ENCODE measurements around the gene ZAR1L.
A peak's percentile ranks its signal among the peaks of the same experiment; 100 is the strongest.

Gene ZAR1L

DNA sequence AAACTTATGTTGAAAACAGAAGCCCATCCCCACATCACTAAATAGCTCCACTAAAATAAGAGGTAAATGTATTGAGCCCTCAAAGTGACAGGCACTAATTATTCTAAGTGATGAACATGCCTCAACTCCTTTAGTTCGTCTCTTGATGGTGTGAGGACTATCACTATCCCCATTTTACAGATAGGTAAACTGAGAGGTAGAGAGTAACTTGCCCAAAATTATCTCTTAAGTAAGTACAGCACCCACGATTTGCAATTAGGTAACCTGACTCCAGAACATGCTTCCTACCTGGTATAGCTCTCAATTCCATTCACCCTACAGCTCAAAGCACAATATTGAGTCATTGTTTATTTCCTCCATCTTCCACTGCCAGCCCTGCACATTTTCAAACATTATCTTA, 12.7 kb downstream of the ZAR1L start:
- no peak for DNase-seq (ENCODE audit: low spot score)

DNA sequence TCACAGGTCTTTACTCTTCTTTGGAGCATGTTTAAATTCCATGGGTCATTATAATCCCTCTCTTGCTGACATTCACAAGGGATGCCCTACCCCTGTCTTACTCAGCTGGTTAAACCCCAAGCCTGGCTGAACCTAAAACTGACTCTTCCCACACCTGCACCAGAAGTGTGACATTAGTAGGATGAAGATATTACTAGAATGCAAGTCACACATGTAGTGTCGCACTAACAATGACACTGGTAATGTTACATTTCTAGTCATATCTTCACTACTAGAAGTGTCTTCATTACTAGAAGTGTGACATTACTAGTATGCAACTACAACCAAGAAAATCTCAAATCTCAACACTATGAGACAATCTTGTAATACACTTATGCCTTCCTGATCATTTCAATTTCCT, 14.2 kb downstream of the ZAR1L start:
- no peak for DNase-seq (ENCODE audit: low spot score)

DNA sequence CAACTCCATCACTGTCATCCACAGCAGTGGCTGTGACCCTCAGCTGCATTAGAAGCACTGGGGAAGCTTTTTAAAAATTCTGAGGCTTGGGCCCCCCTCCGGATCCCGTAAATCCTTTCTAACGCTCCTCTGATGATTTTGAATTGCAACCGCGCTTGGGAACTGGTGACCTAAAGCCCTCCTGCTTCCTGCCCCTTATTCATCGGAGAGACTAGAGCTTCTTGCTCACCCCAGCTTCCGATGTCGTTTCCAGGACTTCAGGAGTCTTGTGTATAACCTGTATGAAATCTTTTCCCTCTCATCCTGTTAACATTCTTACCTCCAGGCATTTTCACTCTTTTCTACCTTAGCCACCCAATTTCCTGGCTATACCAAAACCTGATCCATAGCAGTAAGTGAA, 14.8 kb downstream of the ZAR1L start:
- DNase-seq (ENCODE audit: low spot score) = no peak

DNA sequence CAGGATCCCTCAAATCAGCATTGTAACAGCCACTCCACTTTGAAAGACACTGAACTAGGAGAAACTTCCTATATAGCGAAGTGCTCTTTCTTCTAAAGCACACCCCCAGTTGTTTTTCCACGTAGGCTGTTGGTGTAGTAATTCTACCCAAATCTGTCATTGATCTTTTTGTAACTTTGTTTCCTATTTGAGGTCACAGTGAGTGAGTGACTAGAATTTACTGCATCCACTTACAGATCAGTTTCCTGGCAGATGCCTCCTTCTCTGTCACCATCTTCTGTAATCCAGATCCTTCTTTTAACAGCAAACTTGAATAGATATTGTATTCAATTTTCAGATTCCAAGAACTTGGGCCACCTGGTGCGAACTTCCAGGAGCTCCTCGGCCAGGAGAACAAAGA, 15.3 kb downstream of the ZAR1L start:
- no peak for DNase-seq (ENCODE audit: low spot score)

DNA sequence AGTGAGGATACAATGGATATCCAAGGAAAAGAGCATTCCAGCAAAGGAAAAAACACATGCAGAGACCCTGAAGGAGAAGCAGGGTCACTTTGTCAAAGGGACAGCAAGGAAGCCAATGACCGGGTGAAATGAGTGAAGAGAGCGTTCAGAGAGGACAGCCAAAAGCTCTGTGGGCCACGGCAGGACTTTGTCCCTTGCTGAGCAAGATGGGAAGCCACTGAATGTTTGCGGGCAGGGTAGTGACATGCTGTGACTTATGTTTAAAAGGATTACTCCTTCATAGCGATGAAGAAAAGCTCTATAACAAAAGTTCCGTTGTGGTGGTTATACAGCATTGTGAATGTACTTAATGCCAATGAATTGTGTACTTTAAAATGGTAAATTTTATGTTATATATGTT, 16.5 kb downstream of the ZAR1L start:
- DNase-seq (ENCODE audit: low spot score) = no peak

DNA sequence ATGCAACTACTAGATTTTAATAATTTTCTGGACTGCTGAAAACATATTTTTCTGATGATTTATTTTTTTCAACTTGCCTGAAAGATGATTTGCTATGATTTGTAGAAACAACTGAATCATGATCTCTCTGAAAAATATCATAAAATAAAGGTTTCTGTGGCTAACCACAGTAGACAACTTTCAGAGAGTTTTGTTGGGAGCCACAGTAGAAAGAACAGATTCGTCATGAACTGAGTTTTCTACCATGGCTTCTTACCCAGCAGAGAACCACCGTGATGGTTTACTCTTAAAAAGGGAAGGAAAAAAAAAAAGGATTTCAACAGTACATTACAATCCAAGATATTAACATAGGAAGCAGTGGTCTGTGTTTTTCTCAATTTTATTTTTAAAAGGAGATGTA, 18.0 kb downstream of the ZAR1L start:
- no peak for DNase-seq (ENCODE audit: low spot score)

DNA sequence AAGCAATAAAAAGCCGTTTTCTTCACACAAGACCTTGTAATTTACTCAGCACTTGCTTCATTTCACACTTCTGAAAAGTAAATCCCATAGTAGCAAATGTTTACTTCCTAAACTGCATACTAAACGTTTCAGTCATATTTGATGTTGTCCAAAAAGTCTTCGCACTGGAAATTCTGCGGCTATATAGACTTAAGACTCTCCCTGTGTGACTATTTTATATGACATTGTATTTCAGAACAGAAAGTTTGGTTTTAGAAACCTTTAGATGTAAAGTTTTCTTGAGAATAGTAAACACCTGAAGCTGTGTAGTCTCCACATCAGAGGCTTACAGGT, 29.6 kb downstream of the ZAR1L start:
- DNase-seq (ENCODE audit: low spot score) = no peak

DNA sequence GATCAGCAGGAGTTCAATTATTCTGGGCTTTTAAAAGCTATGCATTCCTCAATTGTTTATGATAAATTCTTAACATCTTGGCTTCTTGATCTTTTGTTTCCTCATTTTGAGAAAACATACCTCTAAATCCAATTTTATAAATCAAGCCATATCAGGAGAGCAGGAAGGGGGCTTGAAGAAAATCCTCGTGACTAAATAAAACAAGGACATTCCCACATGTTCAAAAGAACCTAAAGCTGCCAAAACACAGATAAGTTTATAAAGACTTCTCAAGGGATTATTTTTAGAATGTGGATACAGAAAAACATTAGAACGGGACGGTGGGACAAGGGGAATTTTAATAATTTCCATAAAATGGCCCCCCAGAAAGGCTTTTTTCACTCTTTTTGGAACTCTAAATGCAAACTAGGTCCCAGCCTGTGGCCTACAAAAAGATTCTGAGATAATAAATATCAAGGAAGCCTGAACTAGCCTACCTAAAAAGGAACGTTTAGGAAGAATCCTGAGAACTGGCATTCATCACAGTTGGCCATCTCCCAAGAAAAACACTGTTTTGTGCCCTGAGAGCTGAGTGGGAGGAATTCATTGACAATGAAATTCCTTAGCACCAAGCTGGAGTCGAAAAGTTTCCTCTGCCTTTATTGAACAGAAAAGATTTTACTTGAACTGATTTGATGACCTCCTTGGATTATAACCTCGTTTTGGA, 30.1 kb downstream of the ZAR1L start:
- DNase-seq (ENCODE audit: low spot score) = no peak

DNA sequence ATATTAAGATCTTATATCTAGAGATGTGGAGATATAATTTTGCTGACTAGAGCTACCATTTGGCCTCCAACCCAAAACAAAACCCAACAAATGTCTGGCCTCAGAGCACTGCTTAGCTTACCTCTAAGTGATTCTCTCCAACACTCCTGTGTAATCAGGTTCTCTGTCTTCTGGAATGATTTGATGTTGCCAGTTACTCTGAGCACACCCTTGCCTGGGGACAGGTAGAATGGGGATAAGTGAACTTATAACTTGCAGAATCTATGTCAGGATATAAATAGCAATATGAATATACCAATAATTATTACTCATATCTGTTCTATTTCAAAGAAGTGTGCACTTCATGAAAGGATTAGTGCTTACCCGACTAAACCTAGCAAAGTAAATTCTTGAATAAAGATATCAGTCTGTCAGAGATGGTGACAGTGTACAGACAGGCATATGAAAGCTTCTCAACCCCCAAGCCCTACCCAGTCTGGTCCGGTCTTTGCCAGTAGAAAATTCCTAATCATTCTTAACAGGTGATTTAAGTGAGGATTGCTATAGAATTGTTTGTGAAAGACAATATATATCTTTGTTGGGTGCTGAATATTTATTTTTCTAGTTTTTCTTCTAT, 33.0 kb downstream of the ZAR1L start:
- no peak for DNase-seq (ENCODE audit: low spot score)

DNA sequence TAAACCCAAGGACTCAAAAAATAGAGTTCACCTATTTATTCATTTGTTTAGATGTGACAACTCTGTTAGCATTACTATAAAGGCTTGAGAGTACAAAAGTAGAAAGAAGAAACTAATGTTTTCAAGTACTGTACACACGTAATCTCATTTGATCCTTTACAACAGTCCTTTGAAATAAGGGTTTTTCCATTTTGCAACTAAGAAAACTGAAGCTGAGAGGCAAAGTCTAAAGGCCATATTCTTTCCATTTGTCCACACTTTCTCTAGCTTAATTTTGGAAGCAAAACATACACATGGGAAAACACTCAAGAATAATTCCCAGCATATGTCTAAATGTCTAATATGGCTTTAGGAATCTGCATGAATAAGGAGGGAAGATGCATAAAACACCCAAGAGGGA, 34.1 kb downstream of the ZAR1L start:
- no peak for DNase-seq (ENCODE audit: low spot score)

DNA sequence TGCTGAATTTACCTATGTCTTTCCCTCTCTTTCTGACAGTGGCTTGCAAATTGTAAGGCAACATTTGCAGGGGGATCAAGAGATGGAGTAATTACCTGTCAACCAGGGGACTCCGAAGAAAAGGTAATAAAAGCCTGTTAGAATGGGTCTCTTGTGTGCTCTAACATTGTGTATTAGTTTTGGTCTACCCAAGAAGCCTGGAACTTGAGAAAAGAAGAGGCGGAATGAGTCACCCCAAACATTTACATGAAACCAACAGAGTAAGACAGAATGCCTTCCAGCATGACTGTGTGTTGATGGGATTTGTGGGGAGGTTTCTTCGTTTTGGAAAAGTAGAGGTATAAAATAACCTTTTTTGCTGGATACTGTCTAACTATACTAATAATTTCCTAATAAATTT, 36.7 kb downstream of the ZAR1L start:
- DNase-seq (ENCODE audit: low spot score) = no peak

DNA sequence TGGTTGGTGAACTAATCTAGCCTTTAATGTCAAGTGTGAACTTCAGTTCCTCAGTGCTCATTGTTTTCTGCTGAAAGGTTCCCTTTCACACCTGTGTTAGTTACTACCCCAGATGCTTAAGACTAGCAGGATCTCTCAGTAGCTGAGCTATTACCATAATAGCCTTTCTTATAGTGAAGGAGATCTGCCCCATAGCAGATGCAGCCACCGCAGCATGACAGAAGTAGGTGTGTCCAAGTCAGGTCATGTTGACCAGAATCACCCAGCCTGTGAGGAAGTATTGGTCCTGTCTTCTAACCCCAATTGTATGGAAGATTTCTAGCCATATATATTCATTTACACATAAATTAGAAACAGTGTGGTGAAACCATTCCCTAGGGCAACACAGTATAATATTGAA, 37.3 kb downstream of the ZAR1L start:
- no peak for DNase-seq (ENCODE audit: low spot score)

DNA sequence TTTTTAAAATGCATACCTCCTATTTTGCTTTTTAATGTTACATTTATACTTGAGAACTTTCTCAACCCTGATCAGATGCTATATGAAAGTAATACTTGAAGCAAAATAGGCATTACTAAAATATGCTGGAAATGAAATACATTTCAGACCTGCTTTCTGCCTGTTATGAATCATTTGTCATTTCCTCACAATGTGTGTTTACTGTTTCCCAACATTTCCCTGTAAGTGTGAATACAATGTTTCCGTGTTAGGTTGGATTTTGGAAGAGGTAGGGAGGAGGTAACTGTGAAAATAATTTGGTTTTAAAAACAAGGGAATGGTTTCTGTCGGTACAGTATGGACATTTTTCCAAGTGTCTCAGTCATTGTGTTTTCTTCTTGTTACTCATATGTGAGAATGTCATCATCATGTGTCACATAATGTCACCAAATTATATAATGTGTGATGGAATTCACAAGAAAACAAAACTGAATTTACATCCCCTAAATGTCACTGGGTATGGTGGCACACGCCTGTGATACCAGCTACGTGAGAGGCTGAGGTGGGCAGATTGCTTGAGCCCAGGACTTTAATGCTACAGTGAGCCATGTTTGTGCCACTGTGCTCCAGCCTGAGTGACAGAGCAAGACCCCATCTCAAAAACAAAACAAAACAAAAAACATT, 43.0 kb downstream of the ZAR1L start:
- DNase-seq (ENCODE audit: low spot score) = no peak

DNA sequence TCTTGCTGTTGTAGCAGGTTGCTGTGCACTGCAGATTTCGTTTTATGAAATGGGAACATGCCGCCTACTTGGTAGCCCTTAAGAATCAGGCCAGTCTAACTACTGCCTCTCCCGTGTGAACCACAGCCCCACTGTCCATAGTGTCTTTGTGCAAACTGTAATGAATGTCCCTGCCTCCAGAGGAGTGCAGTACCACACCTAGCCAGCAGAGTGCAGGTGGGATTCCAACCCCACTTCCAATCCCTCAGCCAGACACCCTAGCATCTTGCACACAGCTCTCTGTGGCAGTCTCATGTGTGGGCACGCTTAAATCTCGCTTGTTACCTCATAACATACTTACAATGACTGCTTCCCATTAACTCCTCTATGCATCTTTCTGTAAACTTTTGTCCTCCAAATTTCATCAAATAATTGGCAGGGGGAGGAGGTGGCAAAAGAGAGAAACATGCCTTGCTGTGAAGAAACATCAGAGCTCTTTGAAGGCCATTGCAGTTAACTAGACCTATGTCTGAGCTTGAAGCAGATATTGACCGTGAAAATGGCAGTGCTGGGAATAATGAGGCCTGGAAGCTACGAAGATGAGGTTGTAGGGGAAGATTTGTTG, 47.2 kb downstream of the ZAR1L start:
- DNase-seq (ENCODE audit: low spot score) = peak; percentile 60

DNA sequence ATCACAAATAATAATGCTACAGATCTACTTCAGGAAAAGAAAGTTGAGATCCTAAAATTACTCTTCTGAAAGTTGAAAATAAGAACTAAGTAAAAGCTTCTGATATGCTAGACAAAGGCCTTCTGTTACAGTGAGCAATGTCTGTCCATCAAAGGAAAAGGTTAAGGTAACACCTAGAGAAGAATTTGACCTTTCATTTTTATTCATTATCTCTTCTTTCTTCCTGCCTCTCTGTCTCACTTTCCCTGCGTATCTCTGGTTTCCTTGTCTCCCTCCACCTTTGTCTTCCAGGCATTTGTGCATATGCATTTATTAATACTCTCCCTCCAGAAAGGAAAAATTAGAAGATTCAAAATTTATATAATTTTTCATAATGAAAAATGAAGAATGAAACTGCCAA, 49.0 kb downstream of the ZAR1L start:
- no peak for DNase-seq (ENCODE audit: low spot score)

DNA sequence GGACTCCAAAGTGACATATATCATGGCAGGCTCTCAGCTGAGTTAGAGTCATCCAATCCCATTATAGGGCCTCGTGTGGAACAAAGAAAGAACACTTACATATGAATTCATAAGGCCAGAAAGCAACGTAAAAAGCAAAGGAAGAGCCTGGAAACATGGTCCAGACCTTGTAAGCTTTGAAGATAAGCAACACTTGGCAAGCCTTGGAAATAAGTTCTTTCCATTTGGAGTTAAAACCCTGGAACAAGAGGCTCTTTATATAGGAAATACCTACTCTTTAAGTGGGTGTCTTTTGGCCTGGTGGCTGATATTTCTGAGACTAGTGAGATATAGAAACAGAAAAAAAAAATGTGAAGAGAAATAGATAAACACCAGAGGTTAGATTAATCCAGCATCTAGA, 49.4 kb downstream of the ZAR1L start:
- no peak for DNase-seq (ENCODE audit: low spot score)

DNA sequence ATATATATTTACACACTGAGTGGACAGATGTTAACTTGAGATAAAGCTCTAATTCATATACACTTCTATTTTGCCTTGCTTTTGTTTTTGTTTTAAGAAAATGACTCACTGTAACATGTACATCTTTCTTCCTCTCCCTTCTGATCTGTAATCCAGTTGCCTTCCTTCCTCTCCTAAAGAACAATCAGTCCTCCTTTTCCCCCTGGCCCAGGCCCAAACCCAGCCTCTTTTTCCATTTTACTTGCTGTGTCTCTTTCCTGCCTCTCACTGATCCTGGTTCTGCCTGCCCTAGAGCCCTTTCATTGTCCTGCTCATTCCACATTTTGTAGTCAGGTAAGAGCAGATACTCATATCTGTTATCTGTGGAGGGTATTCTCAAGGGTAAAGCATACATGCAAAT, 50.8 kb downstream of the ZAR1L start:
- no peak for DNase-seq (ENCODE audit: low spot score)

DNA sequence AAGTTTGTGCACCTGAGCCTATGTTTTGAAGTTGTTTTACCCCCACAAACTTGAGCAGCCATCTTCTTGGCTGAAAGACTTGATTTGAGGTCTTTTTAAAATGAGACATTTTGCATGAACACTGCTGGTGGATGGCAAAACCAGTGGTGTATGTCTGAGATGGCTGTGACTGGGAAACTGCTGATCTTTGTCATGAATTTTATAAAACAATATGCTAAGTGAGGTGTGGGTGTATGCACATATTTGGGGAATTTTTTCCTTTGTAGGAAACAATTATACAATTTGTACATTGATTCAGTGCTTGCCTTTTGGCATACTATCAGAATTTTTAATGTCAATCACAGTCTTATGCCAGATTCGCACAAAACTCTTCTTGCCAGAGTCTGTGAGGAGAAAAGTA, 52.5 kb downstream of the ZAR1L start:
- no peak for DNase-seq (ENCODE audit: low spot score)

DNA sequence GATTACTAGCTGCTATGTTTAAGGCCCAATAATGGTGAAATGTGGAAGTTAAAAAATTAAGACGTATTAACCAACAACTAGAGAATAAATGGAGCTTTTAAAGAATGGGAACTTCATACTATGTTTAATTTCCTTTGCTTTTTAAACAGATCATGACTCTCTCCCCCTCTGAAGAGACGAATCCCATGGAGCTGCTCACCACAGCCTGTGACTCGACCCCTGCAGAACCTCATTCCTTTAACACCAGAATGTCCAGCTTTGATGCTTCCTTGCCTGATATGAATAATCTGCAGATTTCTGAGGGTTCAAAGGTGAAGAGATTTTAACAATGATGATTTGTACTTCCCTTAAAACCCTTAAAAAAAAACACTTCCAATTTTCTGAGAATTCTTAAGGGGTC, 53.0 kb downstream of the ZAR1L start:
- DNase-seq (ENCODE audit: low spot score) = no peak

DNA sequence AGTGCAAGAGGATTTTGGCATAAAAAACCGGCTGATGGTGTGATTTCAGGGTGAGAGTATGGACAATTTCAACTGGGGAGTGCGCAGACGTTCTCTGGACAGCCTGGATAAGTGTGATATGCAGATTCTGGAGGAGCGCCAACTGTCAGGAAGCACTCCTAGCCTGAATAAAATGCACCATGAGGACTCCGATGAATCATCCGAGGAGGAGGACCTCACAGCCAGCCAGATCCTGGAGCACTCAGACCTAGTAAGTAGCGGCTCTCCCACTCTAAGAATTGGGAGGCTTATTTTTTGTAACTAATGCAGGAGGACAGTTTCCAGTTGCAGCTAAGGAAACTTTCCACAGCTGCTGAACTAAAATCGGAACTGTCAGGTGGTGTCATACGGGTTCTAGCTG, 53.6 kb downstream of the ZAR1L start:
- DNase-seq (ENCODE audit: low spot score) = no peak

DNA sequence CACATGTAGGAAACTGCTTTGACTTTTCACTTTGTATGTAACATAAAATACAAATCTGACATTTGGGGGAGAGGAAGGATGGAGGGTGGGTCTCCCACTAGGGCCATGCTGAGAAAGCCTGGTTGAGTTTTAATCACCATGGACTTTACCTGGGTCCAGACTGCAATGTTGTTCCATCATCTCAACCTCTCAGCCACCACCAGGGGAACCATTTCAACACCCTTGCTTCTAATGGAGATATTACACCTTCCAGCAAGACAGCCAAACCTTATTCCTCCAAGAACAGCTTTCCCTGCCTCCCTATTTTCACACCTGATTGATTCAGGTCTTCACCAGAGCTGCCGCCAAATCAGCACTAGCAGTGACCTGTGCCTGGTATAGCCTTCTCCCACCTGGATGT, 56.0 kb downstream of the ZAR1L start:
- no peak for DNase-seq (ENCODE audit: low spot score)

DNA sequence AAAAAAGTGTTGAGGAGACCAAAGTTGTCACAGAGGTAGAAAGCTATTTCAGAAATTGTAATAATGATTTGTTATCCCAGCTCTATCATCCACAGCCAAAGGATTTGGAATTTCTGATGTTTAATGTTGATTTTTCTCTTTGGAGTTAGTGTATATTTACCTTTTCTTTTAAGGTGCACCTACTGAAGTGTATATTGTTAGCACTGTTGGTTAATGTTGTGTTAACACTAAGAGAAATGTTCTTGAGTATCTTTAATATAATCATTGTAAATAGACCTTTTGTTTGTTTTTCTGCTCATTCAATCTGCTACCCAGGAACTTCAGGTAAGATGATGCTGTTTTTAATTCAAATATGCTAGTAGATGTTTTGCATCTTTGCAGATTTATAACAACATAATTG, 57.5 kb downstream of the ZAR1L start:
- DNase-seq (ENCODE audit: low spot score) = no peak

DNA sequence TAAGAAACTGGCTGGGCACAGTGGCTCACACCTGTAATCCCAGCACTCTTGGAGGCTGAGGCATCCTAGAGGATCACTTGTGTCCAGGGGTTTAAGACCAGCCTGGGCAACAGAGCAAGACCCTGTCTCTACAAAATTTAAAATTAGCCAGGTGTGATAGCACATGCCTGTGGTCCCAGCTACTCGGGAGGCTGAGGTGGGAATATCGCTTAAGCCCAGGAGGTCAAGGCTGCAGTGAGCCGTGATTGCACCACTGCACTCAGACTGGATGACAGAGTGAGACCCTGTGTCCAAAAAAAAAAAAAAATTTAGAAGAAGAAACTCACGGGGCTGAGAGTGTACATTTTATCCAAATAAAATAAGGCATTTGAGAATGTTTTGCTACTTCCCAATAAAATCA, 58.9 kb downstream of the ZAR1L start:
- no peak for DNase-seq (ENCODE audit: low spot score)

DNA sequence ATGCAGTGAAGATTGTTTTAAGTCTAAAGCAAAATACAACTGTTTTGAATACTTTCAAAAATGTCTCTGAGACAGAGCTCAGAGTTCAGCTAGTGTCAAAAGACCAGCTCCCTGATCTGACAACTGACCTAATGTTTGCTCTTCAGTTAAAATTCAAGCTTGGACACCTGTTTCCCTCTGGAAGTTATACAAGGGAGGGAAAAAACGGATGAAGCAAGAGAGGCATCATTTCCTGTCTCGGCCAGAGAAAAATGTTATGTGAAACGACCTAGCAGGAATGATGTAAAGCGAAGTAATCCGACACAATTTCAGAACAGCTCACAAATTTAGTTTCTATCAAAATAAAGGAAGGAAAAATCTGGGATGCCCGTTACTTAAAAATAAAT, 59.4 kb downstream of the ZAR1L start:
- no peak for DNase-seq (ENCODE audit: low spot score)

Data from germinal center (tissue), 1 donor.